GM19395 (cell line): ENCODE results near the gene KIR3DL1.
"Not testable (repeated sequence)": the region's sequence is repeated elsewhere in the genome, so short reads cannot be mapped to it uniquely, and the experiment has no call there.

Experiments used
- ATAC-seq: cut with Tn5 transposase; IDR thresholded peaks from one replicate; pipeline ENCODE4 v1.9.1; 2021; ENCODE audit warnings: mild to moderate bottlenecking, moderate library complexity; ENCODE audit not compliant: unreplicated experiment

Gene KIR3DL1

GRCh38 chr19:54806516-54806838 lies 9.8 kb upstream of the KIR3DL1 start:
- ATAC-seq: no peak

GRCh38 chr19:54814571-54814970 lies 1.7 kb upstream of the KIR3DL1 start:
- ATAC-seq: not testable (repeated sequence)

GRCh38 chr19:54817670-54818536 lies 1.6 kb downstream of the KIR3DL1 start:
- no peak for ATAC-seq

- ATAC-seq: not testable (repeated sequence)
Observed at GRCh38 chr19:54824416-54824815, 8.1 kb downstream of the KIR3DL1 start.

- not testable (repeated sequence) for ATAC-seq
Observed at GRCh38 chr19:54825326-54825725, 9.1 kb downstream of the KIR3DL1 start.

GRCh38 chr19:54828064-54828463 lies 11.8 kb downstream of the KIR3DL1 start:
- ATAC-seq: not testable (repeated sequence)

GRCh38 chr19:54832496-54832895 lies 16.2 kb downstream of the KIR3DL1 start, which contains the start of gene KIR2DS4:
Gene KIR2DS4, plus strand, starts transcription at chr19:54832676.
- not testable (repeated sequence) for ATAC-seq

GRCh38 chr19:54835126-54835525 lies 18.9 kb downstream of the KIR3DL1 start:
- ATAC-seq: not testable (repeated sequence)

- not testable (repeated sequence) for ATAC-seq
Observed at GRCh38 chr19:54837522-54837921, 21.3 kb downstream of the KIR3DL1 start.

GRCh38 chr19:54843171-54843570 lies 26.9 kb downstream of the KIR3DL1 start:
- ATAC-seq: not testable (repeated sequence)

GRCh38 chr19:54850061-54850640 lies 33.9 kb downstream of the KIR3DL1 start, which contains the start of gene KIR3DL2:
Gene KIR3DL2, plus strand, starts transcription at chr19:54850443. Its CDS starts 33 bp downstream, at chr19:54850476.
- not testable (repeated sequence) for ATAC-seq

GRCh38 chr19:54850930-54851329 lies 34.7 kb downstream of the KIR3DL1 start:
- ATAC-seq: no peak

GRCh38 chr19:54851353-54851752 lies 35.1 kb downstream of the KIR3DL1 start:
- no peak for ATAC-seq

GRCh38 chr19:54855241-54855640 lies 39.0 kb downstream of the KIR3DL1 start:
- not testable (repeated sequence) for ATAC-seq

- ATAC-seq: not testable (repeated sequence)
Observed at GRCh38 chr19:54858476-54858875, 42.2 kb downstream of the KIR3DL1 start.

- ATAC-seq: not testable (repeated sequence)
Observed at GRCh38 chr19:54859421-54859820, 43.2 kb downstream of the KIR3DL1 start.

- not testable (repeated sequence) for ATAC-seq
Observed at GRCh38 chr19:54863459-54863858, 47.2 kb downstream of the KIR3DL1 start.

GRCh38 chr19:54871696-54872095 lies 55.4 kb downstream of the KIR3DL1 start:
- ATAC-seq: no peak

GRCh38 chr19:54873990-54874389 lies 57.7 kb downstream of the KIR3DL1 start, which contains the start of gene FCAR:
Gene FCAR, plus strand, starts transcription at chr19:54874235. Its CDS starts 55 bp downstream, at chr19:54874290.
- no peak for ATAC-seq

- no peak for ATAC-seq
Observed at GRCh38 chr19:54875506-54875905, 59.2 kb downstream of the KIR3DL1 start.

GRCh38 chr19:54877471-54877870 lies 61.2 kb downstream of the KIR3DL1 start:
- no peak for ATAC-seq
